GM23338 (cell line): ENCODE data around the gene OGA.

Experiments
- CREB1 ChIP-seq: fragments of 250-450 bp; sonication (Bioruptor Pico); IDR thresholded peaks from 2 replicates; pipeline ENCODE4 v1.5.0; 2020; ENCODE audit warnings: low read depth, mild to moderate bottlenecking, moderate library complexity
- CTCF ChIP-seq, 2 experiments: fragments of 200-600 bp in 1 of 2; sonication (generic) in 1 of 2; conservative IDR thresholded peaks; 2 replicates each; pipeline versions ENCODE4 v1.5.1 to v1.6.1; 2016 to 2017; ENCODE audit warnings: antibody characterized with exemption in 2 of 2, low read depth in 2 of 2, mild to moderate bottlenecking in 2 of 2, moderate library complexity in 1 of 2
- ETS1 ChIP-seq: IDR thresholded peaks from 2 replicates; pipeline ENCODE4 v1.6.1; 2016; ENCODE audit warnings: antibody characterized with exemption
- EZH2 ChIP-seq: fragments of 200-600 bp; sonication (generic); IDR thresholded peaks from one replicate; pipeline ENCODE4 v1.8.0; 2017; ENCODE audit warnings: antibody characterized with exemption, mild to moderate bottlenecking, low read depth; ENCODE audit not compliant: unreplicated experiment
- JUNB ChIP-seq: IDR thresholded peaks from one replicate; pipeline ENCODE4 v1.6.1; 2016; ENCODE audit warnings: antibody characterized with exemption; ENCODE audit not compliant: unreplicated experiment
- POLR2AphosphoS5 ChIP-seq: IDR thresholded peaks from 2 replicates; pipeline ENCODE4 v1.6.1; 2016; ENCODE audit warnings: antibody characterized with exemption, low read depth
- REST ChIP-seq: IDR thresholded peaks from one replicate; pipeline ENCODE4 v1.6.1; 2018; ENCODE audit warnings: antibody characterized with exemption; ENCODE audit not compliant: unreplicated experiment
- ZNF114 ChIP-seq: fragments of 250-450 bp; sonication (Bioruptor Pico); IDR thresholded peaks from 2 replicates; pipeline ENCODE4 v1.5.0; 2020; ENCODE audit warnings: mild to moderate bottlenecking, moderate library complexity
- ZNF331 ChIP-seq: fragments of 250-450 bp; sonication (Bioruptor Pico); IDR thresholded peaks from 2 replicates; pipeline ENCODE4 v1.5.0; 2020; ENCODE audit warnings: low read depth, mild to moderate bottlenecking, moderate library complexity

DNA sequence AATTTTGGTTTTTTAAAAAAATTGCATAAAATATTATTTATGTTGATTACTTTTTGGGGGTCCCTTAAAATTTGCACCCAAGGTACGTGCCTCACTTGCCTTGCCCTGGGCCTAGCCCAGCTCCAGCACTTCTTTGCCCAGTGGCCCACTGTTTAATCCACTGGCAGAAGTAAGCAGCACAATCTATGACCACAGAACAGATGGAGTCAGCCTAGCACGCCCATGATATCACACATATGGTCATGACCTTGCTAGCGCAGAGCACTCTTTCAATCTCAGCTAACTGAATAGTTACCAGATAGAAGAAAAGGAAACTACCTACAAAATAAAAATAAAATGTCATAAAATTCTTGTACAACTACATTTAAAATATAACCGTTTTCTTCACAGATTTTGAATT lies 5.6 kb downstream of the OGA start:
- TF ChIP-seq CTCF (conservative IDR thresholded peaks at IDR 0.05; ENCODE audit: low read depth in 2 of 2): no peak
- TF ChIP-seq EZH2: no peak
- no peak for TF ChIP-seq POLR2AphosphoS5
- no peak for TF ChIP-seq ZNF114 (CRISPR knock-in tag)
- no peak for TF ChIP-seq REST
- TF ChIP-seq CREB1 (CRISPR knock-in tag): no peak
- TF ChIP-seq JUNB: no peak
- no peak for TF ChIP-seq ZNF331 (CRISPR knock-in tag)
- TF ChIP-seq ETS1: no peak
